ENCODE results near the gene UBE2G1.
A peak's percentile ranks its signal among the peaks of the same experiment; 100 is the strongest.
"Not testable (repeated sequence)": the region's sequence is repeated elsewhere in the genome, so short reads cannot be mapped to it uniquely, and the experiment has no call there.

Gene UBE2G1

GRCh38 chr17:4375039-4375748 lies 8.7 kb upstream of the UBE2G1 start:
- DNase-seq (ENCODE audit: low spot score) = peak; percentile 82

GRCh38 chr17:4369557-4370230 lies 3.2 kb upstream of the UBE2G1 start:
- DNase-seq (ENCODE audit: low spot score) = peak; percentile 69

DNA sequence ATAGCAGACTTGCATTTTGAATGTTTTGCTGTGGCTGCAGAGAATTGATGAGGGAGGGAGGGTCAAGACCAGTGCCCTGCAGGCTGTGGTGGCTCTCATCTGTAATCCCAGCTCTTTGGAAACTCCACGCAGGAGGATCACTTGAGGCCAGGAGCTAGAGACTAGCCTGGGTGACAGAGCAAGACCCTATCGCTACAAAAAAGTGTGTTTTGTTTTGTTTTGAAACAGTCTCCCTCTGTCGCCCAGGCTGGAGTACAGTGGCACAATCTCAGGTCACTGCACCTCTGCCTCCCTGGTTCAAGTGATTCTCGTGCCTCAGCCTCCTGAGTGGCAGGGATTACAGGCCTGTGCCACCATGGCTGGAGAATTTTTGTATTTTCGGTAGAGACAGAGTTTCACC lies 1.9 kb upstream of the UBE2G1 start:
- peak; percentile 28 for DNase-seq (ENCODE audit: low spot score)

- not testable (repeated sequence) for DNase-seq (ENCODE audit: low spot score)
Observed at GRCh38 chr17:4367177-4367576, 702 bp upstream of the UBE2G1 start.

- peak; percentile 30 for DNase-seq (ENCODE audit: low spot score)
Observed at GRCh38 chr17:4365628-4366326, 698 bp downstream of the UBE2G1 start.

GRCh38 chr17:4365103-4365627 lies 1.3 kb downstream of the UBE2G1 start:
- DNase-seq (ENCODE audit: low spot score) = peak; percentile 89

DNA sequence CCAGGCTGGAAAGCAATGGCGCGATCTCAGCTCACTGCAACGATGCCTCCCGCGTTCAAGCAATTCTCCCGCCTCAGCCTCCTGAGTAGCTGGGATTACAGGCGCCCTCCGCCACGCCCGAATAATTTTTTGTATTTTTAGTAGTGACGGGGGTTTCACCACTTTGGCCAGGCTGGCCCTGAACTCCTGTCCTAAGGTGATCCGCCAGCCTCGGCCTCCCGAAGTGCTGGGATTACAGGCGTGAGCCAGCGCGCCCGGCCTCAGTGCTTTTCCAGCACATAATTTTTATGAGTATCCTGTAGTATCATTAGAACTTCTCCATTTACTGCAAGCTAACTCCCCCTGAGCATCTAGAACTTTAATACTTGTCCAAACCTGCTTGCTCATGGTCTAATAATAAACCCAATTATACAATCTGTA lies 1.8 kb downstream of the UBE2G1 start:
- DNase-seq (ENCODE audit: low spot score) = no peak

DNA sequence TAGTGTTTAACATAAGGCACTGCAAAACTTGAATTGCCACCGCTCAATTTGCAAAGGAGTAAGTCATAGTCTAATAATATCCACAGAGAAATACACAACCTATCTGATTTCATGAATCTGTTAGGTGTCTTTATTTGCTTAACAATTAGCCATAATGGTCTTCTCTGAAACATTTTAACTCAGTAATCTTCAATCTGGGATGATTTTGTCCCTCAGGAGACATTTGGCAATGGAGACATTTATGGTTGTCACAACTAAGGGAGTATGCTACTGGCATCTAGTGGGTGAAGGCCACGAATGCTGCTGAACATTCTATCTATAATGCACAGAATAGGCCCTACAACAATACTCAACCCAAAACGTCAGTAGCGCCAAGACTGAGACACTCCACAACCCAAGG lies 4.3 kb downstream of the UBE2G1 start:
- DNase-seq (ENCODE audit: low spot score) = no peak

GRCh38 chr17:4358154-4358553 lies 8.3 kb downstream of the UBE2G1 start:
- DNase-seq (ENCODE audit: low spot score) = no peak

DNA sequence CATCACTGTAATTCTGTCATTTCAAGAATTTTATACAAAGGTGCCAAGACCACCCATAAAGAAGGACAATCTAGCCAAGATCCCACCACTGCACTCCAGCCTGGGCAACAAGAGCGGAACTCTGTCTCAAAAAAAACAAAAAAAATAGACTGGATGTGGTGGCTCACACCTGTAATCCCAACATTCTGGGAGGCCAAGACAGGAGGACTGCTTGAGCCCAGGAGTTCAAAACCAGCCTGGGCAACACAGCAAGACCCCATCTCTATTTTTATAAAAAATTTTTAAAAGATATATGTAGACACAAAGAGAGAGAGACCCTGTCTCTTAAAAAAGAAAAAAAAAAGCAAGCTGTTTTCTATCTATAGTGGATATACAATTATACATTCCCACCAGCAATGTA lies 8.8 kb downstream of the UBE2G1 start:
- no peak for DNase-seq (ENCODE audit: low spot score)

GRCh38 chr17:4357030-4357628 lies 9.3 kb downstream of the UBE2G1 start:
- no peak for DNase-seq (ENCODE audit: low spot score)

GRCh38 chr17:4354862-4355514 lies 11.5 kb downstream of the UBE2G1 start:
- no peak for DNase-seq (ENCODE audit: low spot score)

- no peak for DNase-seq (ENCODE audit: low spot score)
Observed at GRCh38 chr17:4354206-4354605, 12.3 kb downstream of the UBE2G1 start.

DNA sequence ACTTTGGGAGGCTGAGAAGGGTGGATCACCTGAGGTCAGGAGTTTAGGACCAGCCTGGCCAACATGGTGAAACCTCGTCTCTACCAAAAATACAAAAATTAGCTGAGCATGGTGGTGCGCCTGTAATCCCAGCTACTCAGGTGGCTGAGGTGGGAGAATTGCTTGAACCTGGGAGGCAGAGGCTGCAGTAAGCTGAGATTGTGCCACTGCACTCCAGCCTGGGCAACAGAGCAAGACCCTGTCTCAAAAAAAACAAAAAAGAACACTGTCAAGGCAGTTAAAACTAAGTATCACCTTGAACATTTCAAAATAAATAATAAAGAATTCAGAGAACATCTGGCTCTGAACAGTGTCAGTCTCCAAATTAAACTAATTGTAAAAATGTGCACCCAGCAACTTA lies 16.3 kb downstream of the UBE2G1 start:
- DNase-seq (ENCODE audit: low spot score) = not testable (repeated sequence)

DNA sequence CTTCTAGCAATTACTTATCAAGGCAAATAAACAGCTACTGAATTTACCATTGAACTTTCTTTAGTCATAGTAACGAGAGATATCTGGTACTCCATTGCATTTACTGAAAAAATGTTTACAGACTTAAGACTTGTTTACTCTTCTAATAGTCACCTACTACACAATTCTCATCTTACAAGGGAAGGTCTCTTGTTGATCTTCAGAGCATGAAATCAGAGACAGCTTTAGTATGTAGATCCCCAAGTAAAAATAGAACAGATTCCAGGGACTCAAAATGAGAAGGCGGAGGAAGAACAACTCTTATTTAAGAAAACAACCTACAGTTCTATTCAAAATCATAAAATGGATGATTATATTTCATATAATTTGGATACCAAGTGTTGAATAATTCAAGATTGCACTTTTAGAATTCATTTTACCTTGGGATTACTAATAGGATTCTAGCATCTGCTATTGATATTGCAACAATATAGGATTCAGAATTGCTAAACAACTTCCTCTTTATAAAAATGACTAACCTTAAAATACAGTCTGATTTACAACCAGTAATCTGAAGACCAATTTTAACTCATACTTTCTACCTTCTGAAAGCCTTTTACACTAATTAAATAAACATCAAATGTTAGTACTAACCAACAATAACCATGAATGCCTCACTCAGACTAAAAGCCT lies 20.8 kb downstream of the UBE2G1 start:
- DNase-seq (ENCODE audit: low spot score) = no peak

DNA sequence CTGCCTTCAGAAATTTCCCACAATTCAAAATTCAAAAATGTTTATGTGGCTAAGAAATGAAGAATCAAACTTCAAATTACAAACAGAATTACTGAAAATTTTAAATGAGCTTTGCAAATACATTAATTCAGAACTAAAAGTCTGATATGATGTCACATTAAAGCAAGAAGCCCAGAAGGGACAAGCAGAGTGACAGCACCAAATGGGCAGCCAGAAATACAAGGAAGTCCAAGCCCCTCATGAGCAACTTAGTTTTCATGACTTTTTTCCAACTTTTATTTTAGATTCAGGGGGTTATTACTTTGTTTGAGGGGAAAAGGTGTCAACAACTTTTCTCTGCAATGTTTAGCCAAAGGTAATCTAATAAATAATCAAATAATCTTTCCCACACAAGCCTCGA lies 21.5 kb downstream of the UBE2G1 start:
- no peak for DNase-seq (ENCODE audit: low spot score)

DNA sequence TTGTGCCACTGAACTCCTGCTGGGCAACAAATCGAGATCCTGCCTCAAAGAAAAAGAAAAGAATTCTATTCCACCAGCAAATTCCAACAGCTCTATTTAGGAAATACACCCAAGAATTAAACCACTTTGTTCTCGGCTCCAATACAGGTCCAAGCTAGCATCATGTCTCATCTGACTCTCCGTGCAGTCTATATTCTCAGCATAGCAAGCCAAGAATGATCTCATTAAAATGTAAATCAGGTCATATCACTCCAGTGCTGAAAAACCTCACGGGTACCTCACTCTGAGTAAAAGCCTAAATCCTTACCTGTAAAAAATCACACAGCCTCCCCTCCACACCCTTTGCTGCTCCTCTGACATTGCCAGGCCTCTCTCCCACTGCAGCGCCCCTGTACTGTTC lies 23.9 kb downstream of the UBE2G1 start:
- no peak for DNase-seq (ENCODE audit: low spot score)

DNA sequence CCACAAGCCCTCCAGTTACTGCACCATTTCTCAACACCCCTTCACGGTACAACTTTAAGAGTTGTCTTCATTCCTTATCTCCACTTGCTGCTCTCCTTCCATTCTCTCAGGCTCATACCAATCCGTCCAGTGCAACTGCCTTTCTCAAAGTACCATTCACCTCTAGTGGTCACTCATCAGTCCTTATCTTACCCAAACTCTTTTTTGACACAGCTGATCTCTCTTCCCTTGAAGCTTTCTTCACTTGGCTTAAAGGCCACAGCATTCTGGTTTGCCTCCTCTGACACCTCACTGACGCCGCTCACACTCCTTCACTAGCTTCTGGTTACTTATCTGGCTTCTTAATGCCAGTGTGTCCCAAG lies 24.9 kb downstream of the UBE2G1 start:
- DNase-seq (ENCODE audit: low spot score) = no peak

GRCh38 chr17:4340914-4341615 lies 25.4 kb downstream of the UBE2G1 start:
- no peak for DNase-seq (ENCODE audit: low spot score)

GRCh38 chr17:4334776-4335584 lies 31.5 kb downstream of the UBE2G1 start:
- no peak for DNase-seq (ENCODE audit: low spot score)

Measured in NAMALWA (cell line).